GM18507 (cell line): ENCODE data around the gene FRRS1.
A peak's percentile ranks its signal among the peaks of the same experiment; 100 is the strongest.

ENCODE experiments used
- DNase-seq: peaks from one replicate; pipeline ENCODE4 v3.0.0; 2011; ENCODE audit warnings: low read depth; ENCODE audit not compliant: insufficient read length; ENCODE audit errors: extremely low spot score
- FAIRE-seq: peaks from 2 replicates; lab custom pipeline; 2011; peaks lifted over from hg19 to GRCh38; lab: Jason Lieb, UNC

The FRRS1 gene

GRCh38 chr1:99696616-99697015 lies 69.8 kb downstream of the FRRS1 start:
- no peak for FAIRE-seq

GRCh38 chr1:99691175-99691574 lies 75.3 kb downstream of the FRRS1 start:
- FAIRE-seq, result no peak
- DNase-seq, result no peak

More at GRCh38 chr1:99696616-99697015, 69.8 kb downstream of the FRRS1 start:
- DNase-seq, result no peak

- DNase-seq (no peak), FAIRE-seq (peak; percentile 85)
Observed at GRCh38 chr1:99685516-99686180, 80.8 kb downstream of the FRRS1 start.

GRCh38 chr1:99682291-99682751 lies 84.1 kb downstream of the FRRS1 start:
- DNase-seq (no peak), FAIRE-seq (peak; percentile 9)

- DNase-seq (no peak), FAIRE-seq (no peak)
Observed at GRCh38 chr1:99681583-99681982, 84.9 kb downstream of the FRRS1 start.

GRCh38 chr1:99680270-99680669 lies 86.2 kb downstream of the FRRS1 start:
- FAIRE-seq, result no peak
- no peak for DNase-seq

- FAIRE-seq (no peak), DNase-seq (no peak)
Observed at GRCh38 chr1:99677416-99677815, 89.0 kb downstream of the FRRS1 start.

- no peak for FAIRE-seq
- DNase-seq, result no peak
Observed at GRCh38 chr1:99676876-99677275, 89.6 kb downstream of the FRRS1 start.

- no peak for FAIRE-seq
- DNase-seq, result no peak
Observed at GRCh38 chr1:99675994-99676393, 90.4 kb downstream of the FRRS1 start.

- DNase-seq (no peak), FAIRE-seq (no peak)
Observed at GRCh38 chr1:99675292-99675691, 91.1 kb downstream of the FRRS1 start.

GRCh38 chr1:99674115-99675064 lies 92.0 kb downstream of the FRRS1 start:
- DNase-seq, result no peak
- no peak for FAIRE-seq

- DNase-seq (no peak), FAIRE-seq (no peak)
Observed at GRCh38 chr1:99673315-99673714, 93.1 kb downstream of the FRRS1 start.

GRCh38 chr1:99672530-99673213 lies 93.8 kb downstream of the FRRS1 start:
- no peak for DNase-seq
- FAIRE-seq, result no peak

GRCh38 chr1:99672038-99672437 lies 94.4 kb downstream of the FRRS1 start:
- DNase-seq (no peak), FAIRE-seq (no peak)

- DNase-seq, result no peak
- no peak for FAIRE-seq
Observed at GRCh38 chr1:99670583-99670982, 95.9 kb downstream of the FRRS1 start.

GRCh38 chr1:99669821-99670220 lies 96.6 kb downstream of the FRRS1 start:
- no peak for DNase-seq
- no peak for FAIRE-seq

- DNase-seq (no peak), FAIRE-seq (no peak)
Observed at GRCh38 chr1:99669376-99669775, 97.1 kb downstream of the FRRS1 start.

GRCh38 chr1:99665212-99665611 lies 101.2 kb downstream of the FRRS1 start:
- FAIRE-seq (no peak), DNase-seq (no peak)

GRCh38 chr1:99663501-99663900 lies 102.9 kb downstream of the FRRS1 start:
- FAIRE-seq (no peak), DNase-seq (no peak)

- FAIRE-seq (no peak), DNase-seq (no peak)
Observed at GRCh38 chr1:99662539-99663080, 103.8 kb downstream of the FRRS1 start.
